SK-N-SH (cell line): ENCODE data around the gene ARF4. TPM values are rescaled to one million over a fixed set of nuclear protein-coding genes. Genes with fewer than 3 reads are reported as not detected.

Experiments
- CTCF ChIA-PET: fragments of 300-600, 350-600 bp; formaldehyde crosslinking; extraction: SDS; loops from one replicate; lab custom pipeline; 2021; lab: Yijun Ruan, JAX
- POLR2A ChIA-PET: fragments of 350-600 bp; sonication (Branson Sonifier 250); formaldehyde crosslinking; extraction: SDS; loops from one replicate; lab custom pipeline; 2020; ENCODE audit warnings: antibody characterized with exemption, inconsistent platforms; lab: Yijun Ruan, JAX
- DNase-seq: peaks from one replicate; pipeline ENCODE4 v3.0.0; 2012
- H2AFZ ChIP-seq: fragments of 200-600 bp; sonication (generic); 2 replicates; pipeline ENCODE4 v1.8.1; 2016; ENCODE audit warnings: antibody characterized with exemption, mild to moderate bottlenecking, low read depth
- H3F3A ChIP-seq: fragments of 200-600 bp; sonication (generic); replicated peaks from 2 replicates; pipeline ENCODE3; 2016; ENCODE audit warnings: antibody characterized with exemption, mild to moderate bottlenecking; ENCODE audit not compliant: insufficient read depth
- H3K27ac ChIP-seq, 2 experiments: fragments of 200-500 bp in 1 of 2; fragments of 200-600 bp in 1 of 2; sonication (Bioruptor generic) in 1 of 2; sonication (generic), shearing (Covaris generic) in 1 of 2; 2 replicates each; pipeline versions ENCODE4 v1.5.1 to v1.6.1; 2014 to 2016; ENCODE audit warnings: low read depth in 2 of 2, inconsistent platforms in 1 of 2, low read length in 1 of 2, mild to moderate bottlenecking in 1 of 2, mixed read lengths in 1 of 2
- H3K27me3 ChIP-seq: fragments of 200-600 bp; sonication (generic), shearing (Covaris generic); 2 replicates; pipeline ENCODE4 v1.6.1; 2016; ENCODE audit warnings: mixed run types; ENCODE audit not compliant: insufficient read depth
- H3K36me3 ChIP-seq, 2 experiments: fragments of 200-500 bp in 1 of 2; fragments of 200-600 bp in 1 of 2; sonication (Bioruptor generic) in 1 of 2; sonication (generic) in 1 of 2; replicated peaks in 1 of 2; 2 replicates each; pipeline versions ENCODE3 to v1.5.1; 2014 to 2016; ENCODE audit warnings: low read length in 1 of 2, mild to moderate bottlenecking in 1 of 2; ENCODE audit not compliant: insufficient read depth in 2 of 2, control insufficient read depth in 1 of 2
- H3K4me1 ChIP-seq, 2 experiments: fragments of 200-500 bp in 1 of 2; fragments of 200-600 bp in 1 of 2; sonication (Bioruptor generic) in 1 of 2; sonication (generic), shearing (Covaris generic) in 1 of 2; 2 replicates each; pipeline versions ENCODE4 v1.5.1 to v1.6.1; 2014 to 2016; ENCODE audit warnings: low read depth in 1 of 2, low read length in 1 of 2, mixed run types in 1 of 2; ENCODE audit not compliant: insufficient read depth in 2 of 2, control insufficient read depth in 1 of 2
- H3K4me2 ChIP-seq: fragments of 200-600 bp; sonication (generic), shearing (Covaris generic); 2 replicates; pipeline ENCODE4 v1.6.1; 2017; ENCODE audit warnings: mixed run types
- H3K4me3 ChIP-seq, 2 experiments: fragments of 200-500 bp in 1 of 2; fragments of 200-600 bp in 1 of 2; sonication (Bioruptor generic) in 1 of 2; sonication (generic), shearing (Covaris generic) in 1 of 2; 2 replicates each; pipeline versions ENCODE4 v1.5.1 to v1.8.1; 2014 to 2016; ENCODE audit warnings: low read depth in 2 of 2, inconsistent platforms in 1 of 2, low read length in 1 of 2, mild to moderate bottlenecking in 1 of 2, mixed read lengths in 1 of 2, moderate library complexity in 1 of 2
- H3K79me2 ChIP-seq: fragments of 200-600 bp; sonication (generic); 2 replicates; pipeline ENCODE4 v1.8.1; 2017; ENCODE audit warnings: mild to moderate bottlenecking; ENCODE audit not compliant: insufficient read depth
- H3K9ac ChIP-seq: fragments of 200-600 bp; sonication (generic); 2 replicates; pipeline ENCODE4 v1.6.1; 2017; ENCODE audit warnings: mixed run types
- H3K9me2 ChIP-seq: fragments of 200-600 bp; sonication (generic); 2 replicates; pipeline ENCODE4 v1.6.1; 2017; ENCODE audit warnings: mixed run types
- H3K9me3 ChIP-seq: fragments of 200-600 bp; sonication (generic); 2 replicates; pipeline ENCODE4 v1.6.1; 2017; ENCODE audit warnings: mixed run types, mild to moderate bottlenecking, moderate library complexity
- H4K20me1 ChIP-seq: fragments of 200-600 bp; sonication (generic); 2 replicates; pipeline ENCODE4 v1.6.1; 2017; ENCODE audit warnings: mild to moderate bottlenecking, mixed run types; ENCODE audit not compliant: insufficient read depth
- CTCF ChIP-seq: fragments of 200-600 bp; sonication (generic); IDR thresholded peaks from 2 replicates; pipeline ENCODE4 v1.6.1; 2017; ENCODE audit warnings: antibody characterized with exemption, mild to moderate bottlenecking, moderate library complexity
- ELF1 ChIP-seq: IDR thresholded peaks from 2 replicates; pipeline ENCODE4 v1.4.0; 2012
- FOSL2 ChIP-seq: IDR thresholded peaks from 2 replicates; pipeline ENCODE4 v1.4.0; 2012; ENCODE audit warnings: low read depth, mild to moderate bottlenecking, moderate library complexity, borderline replicate concordance
- MXI1 ChIP-seq: IDR thresholded peaks from 2 replicates; pipeline ENCODE4 v1.6.1; 2012; ENCODE audit warnings: mild to moderate bottlenecking, low read depth, low read length, improper control_type of control experiment
- POLR2AphosphoS5 ChIP-seq: IDR thresholded peaks from 2 replicates; pipeline ENCODE4 v1.6.1; 2012; ENCODE audit warnings: low read depth, low read length
- RCOR1 ChIP-seq: fragments of 150-350 bp; IDR thresholded peaks from 2 replicates; pipeline ENCODE4 v1.6.1; 2017; ENCODE audit warnings: antibody characterized with exemption, low read length
- RFX5 ChIP-seq: IDR thresholded peaks from 2 replicates; pipeline ENCODE4 v1.6.1; 2012; ENCODE audit warnings: mild to moderate bottlenecking, improper control_type of control experiment, low read length
- SMC3 ChIP-seq: IDR thresholded peaks from 2 replicates; pipeline ENCODE4 v1.6.1; 2012; ENCODE audit warnings: low read depth, low read length, improper control_type of control experiment
- TAF1 ChIP-seq: IDR thresholded peaks from 2 replicates; pipeline ENCODE4 v1.6.1; 2012; ENCODE audit warnings: low read depth, mild to moderate bottlenecking, low read length, moderate library complexity, borderline replicate concordance
- TCF12 ChIP-seq: IDR thresholded peaks from 2 replicates; pipeline ENCODE4 v1.4.0; 2012
- USF1 ChIP-seq: IDR thresholded peaks from 2 replicates; pipeline ENCODE4 v1.4.0; 2012; ENCODE audit warnings: low read depth, borderline replicate concordance
- WGBS: methylation state at CpG from one replicate; pipeline ENCODE4 v1.1.6; 2017; ENCODE audit warnings: low lambda C conversion rate; 5-methylcytosine and 5-hydroxymethylcytosine counted together
- polyA plus RNA-seq, 3 experiments: library from polyadenylated mRNA; depleted of rRNA; stranded (reverse); fragments of >200 nt; gene quantifications; 2 replicates each; pipeline ENCODE4 v1.2.3, GENCODE V29; 2012
- TF ChIP-seq, protein P1 (sequence below): fragments of 150-350 bp; IDR thresholded peaks from 2 replicates; pipeline ENCODE4 v1.6.1; 2016; ENCODE audit warnings: mild to moderate bottlenecking, low read depth, low read length

The ARF4 gene
- polyA plus RNA-seq, 1 of the 3 experiments (the other 2 are of a cell fraction) = 150 TPM

DNA sequence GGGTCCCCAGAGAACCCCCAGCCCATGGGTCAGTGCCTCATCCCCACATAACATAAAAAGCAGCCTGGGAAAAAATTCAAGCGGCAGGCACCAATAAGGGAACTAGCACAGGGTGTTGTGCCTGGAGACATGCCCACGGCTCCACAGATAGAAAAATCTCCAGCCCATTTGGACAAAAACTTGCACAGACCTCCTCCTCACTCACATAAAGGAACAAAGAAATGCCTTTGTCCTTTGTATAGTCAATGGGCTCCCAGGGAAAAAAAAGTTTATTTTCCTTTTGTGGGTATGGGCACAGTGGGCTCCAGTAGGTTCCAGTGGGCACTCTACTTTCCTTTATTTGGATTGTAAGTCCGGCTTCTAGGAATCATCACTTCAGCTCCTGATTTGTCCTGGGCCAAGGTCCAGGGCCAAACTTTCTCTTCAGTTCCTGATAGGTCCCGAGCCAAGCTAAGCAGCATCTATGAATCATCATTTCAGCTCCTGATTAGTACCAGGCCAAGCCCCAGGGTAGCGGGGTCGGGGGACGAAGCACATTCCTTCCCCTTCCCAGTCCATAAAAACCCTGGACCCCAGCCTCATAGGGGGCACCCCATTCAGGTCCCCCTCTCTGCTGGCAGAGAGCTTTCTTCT, 51.4 kb downstream of the ARF4 start:
- H3K9me2 ChIP-seq = no peaks in the 10 kb centered on the region
- no peak overlapping the region for H3K4me3 ChIP-seq
- H3K79me2 ChIP-seq = no peaks in the 10 kb centered on the region
- no peak overlapping the region for H3K4me2 ChIP-seq
- H3F3A ChIP-seq = peaks cover 4% of the 10 kb centered on the region
- TF ChIP-seq, protein P1, sequence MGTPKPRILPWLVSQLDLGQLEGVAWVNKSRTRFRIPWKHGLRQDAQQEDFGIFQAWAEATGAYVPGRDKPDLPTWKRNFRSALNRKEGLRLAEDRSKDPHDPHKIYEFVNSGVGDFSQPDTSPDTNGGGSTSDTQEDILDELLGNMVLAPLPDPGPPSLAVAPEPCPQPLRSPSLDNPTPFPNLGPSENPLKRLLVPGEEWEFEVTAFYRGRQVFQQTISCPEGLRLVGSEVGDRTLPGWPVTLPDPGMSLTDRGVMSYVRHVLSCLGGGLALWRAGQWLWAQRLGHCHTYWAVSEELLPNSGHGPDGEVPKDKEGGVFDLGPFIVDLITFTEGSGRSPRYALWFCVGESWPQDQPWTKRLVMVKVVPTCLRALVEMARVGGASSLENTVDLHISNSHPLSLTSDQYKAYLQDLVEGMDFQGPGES = no peak
- no peak for TF ChIP-seq RCOR1
- no peak for TF ChIP-seq SMC3
- no peak for TF ChIP-seq TAF1
- 0 out of 2 replicates have a peak, but pooled peaks have one; percentile 13 for TF ChIP-seq TCF12
- no peak for TF ChIP-seq MXI1
- H3K36me3 ChIP-seq = no peaks in the 10 kb centered on the region
- POLR2A ChIA-PET = no interaction called here
- no peak for DNase-seq
- H3K9me3 ChIP-seq = no peaks in the 10 kb centered on the region
- H2AFZ ChIP-seq = no peak overlapping the region
- CTCF ChIA-PET = no interaction called here
- no peaks in the 10 kb centered on the region for H4K20me1 ChIP-seq
- H3K4me1 ChIP-seq = peaks cover 0 to 4% of the 10 kb centered on the region in 2 experiments; a peak in 1 of 4 replicates
- WGBS = 76% methylated on average over 7 of the region's 7 CpGs
- no peaks in the 10 kb centered on the region for H3K27me3 ChIP-seq
- H3K27ac ChIP-seq = no peak overlapping the region
- H3K9ac ChIP-seq = no peak overlapping the region

GRCh38 chr3:57544181-57545125, 52.7 kb downstream of the ARF4 start, which contains the start of gene DNAH12:
Gene DNAH12 (minus strand): TSS chr3:57544344. CDS start chr3:57542870, 1,474 bp downstream.
- peak within 1 kb of the TSS in 1 of 2 experiments; percentile 15; a peak in 1 of 4 replicates for H3K4me3 ChIP-seq
- H3K4me1 ChIP-seq = peaks cover 0 to 4% of the 10 kb centered on the region in 2 experiments; a peak in 1 of 4 replicates
- H3K4me2 ChIP-seq = peak within 1 kb of the TSS; percentile 17; the same call in 1 of the 2 replicates
- H3F3A ChIP-seq = peaks cover 4% of the 10 kb centered on the region
- WGBS = 31% methylated on average over 20 of the region's 20 CpGs
- no peaks in the 10 kb centered on the region for H3K9me2 ChIP-seq
- H4K20me1 ChIP-seq = no peaks in the 10 kb centered on the region
- no peaks in the 10 kb centered on the region for H3K27me3 ChIP-seq
- H2AFZ ChIP-seq = peak within 1 kb of the TSS; percentile 69; the same call in 1 of the 2 replicates
- no peak for TF ChIP-seq RFX5
- no peak for TF ChIP-seq POLR2AphosphoS5
- TF ChIP-seq FOSL2 = no peak
- TF ChIP-seq USF1 = no peak
- TF ChIP-seq CTCF = no peak
- no peak for TF ChIP-seq ELF1
- TF ChIP-seq TAF1 = no peak
- POLR2A ChIA-PET = interaction anchor here (1.4 kb wide), 1 partner anchor 11 kb away, joined by 3 read pairs; the partner anchor contains the start of gene PDE12
- no peaks in the 10 kb centered on the region for H3K36me3 ChIP-seq
- H3K9ac ChIP-seq = no peak within 1 kb of the TSS
- H3K9me3 ChIP-seq = no peaks in the 10 kb centered on the region
- CTCF ChIA-PET = no interaction called here
- peak; percentile 75 for DNase-seq
- no peak within 1 kb of the TSS for H3K27ac ChIP-seq
- H3K79me2 ChIP-seq = no peaks in the 10 kb centered on the region
